Measurements from ENCODE around the gene C1orf167.

Gene C1orf167

GRCh38 chr1:11753555-11754208 is 8.3 kb upstream of the C1orf167 start:
- TF ChIP-seq CTCF (conservative IDR thresholded peaks at IDR 0.05) = no peak
- H3K27ac ChIP-seq = no peak overlapping the region

GRCh38 chr1:11757047-11757446 is 4.9 kb upstream of the C1orf167 start:
- H3K27ac ChIP-seq = no peak overlapping the region
- TF ChIP-seq CTCF (conservative IDR thresholded peaks at IDR 0.05) = no peak

GRCh38 chr1:11759791-11760190 is 2.2 kb upstream of the C1orf167 start:
- no peak overlapping the region for H3K27ac ChIP-seq
- TF ChIP-seq CTCF (conservative IDR thresholded peaks at IDR 0.05) = no peak

- TF ChIP-seq CTCF (conservative IDR thresholded peaks at IDR 0.05) = no peak
These were observed 708 bp upstream of the C1orf167 start for GRCh38 chr1:11761285-11761684.

GRCh38 chr1:11764115-11764514 is 2.1 kb downstream of the C1orf167 start:
- H3K27ac ChIP-seq = no peak overlapping the region; the same call in 1 of the 2 replicates
- no peak for TF ChIP-seq CTCF (conservative IDR thresholded peaks at IDR 0.05)

More at GRCh38 chr1:11761285-11761684, 708 bp upstream of the C1orf167 start:
- no peak overlapping the region for H3K27ac ChIP-seq

- no peak for TF ChIP-seq CTCF (conservative IDR thresholded peaks at IDR 0.05)
- H3K27ac ChIP-seq = no peak overlapping the region; the same call in 1 of the 2 replicates
These were observed 2.5 kb downstream of the C1orf167 start for GRCh38 chr1:11764519-11764918.

- no peak overlapping the region for H3K27ac ChIP-seq
- TF ChIP-seq CTCF (conservative IDR thresholded peaks at IDR 0.05) = no peak
These were observed 3.9 kb downstream of the C1orf167 start for GRCh38 chr1:11765661-11766428.
